HG03342 (cell line): ENCODE measurements around the gene NEDD4L.

Experiments used
- ATAC-seq: cut with Tn5 transposase; IDR thresholded peaks from one replicate; pipeline ENCODE4 v1.9.1; 2021; ENCODE audit warnings: mild to moderate bottlenecking, moderate library complexity; ENCODE audit not compliant: unreplicated experiment

The NEDD4L gene

DNA sequence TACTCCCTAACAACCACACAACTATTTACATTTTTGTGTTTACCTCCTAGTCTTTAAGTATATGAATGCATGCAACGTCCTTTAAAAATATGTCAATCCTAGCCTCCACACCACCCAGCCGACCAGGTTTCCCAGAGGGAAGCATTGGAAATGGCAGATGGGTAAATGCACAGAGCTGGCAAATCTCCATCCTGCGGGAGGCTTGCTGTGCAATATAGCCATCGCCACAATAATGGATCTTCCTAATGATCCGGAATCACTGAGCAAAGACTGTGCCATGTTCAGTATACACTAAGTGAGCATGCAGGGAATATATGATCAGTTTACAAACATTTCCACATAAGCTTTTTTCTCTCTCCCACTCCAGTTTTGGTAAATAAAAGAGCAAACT lies 131.8 kb downstream of the NEDD4L start:
- ATAC-seq, result no peak

GRCh38 chr18:58177004-58177717 lies 133.1 kb downstream of the NEDD4L start:
- no peak for ATAC-seq

DNA sequence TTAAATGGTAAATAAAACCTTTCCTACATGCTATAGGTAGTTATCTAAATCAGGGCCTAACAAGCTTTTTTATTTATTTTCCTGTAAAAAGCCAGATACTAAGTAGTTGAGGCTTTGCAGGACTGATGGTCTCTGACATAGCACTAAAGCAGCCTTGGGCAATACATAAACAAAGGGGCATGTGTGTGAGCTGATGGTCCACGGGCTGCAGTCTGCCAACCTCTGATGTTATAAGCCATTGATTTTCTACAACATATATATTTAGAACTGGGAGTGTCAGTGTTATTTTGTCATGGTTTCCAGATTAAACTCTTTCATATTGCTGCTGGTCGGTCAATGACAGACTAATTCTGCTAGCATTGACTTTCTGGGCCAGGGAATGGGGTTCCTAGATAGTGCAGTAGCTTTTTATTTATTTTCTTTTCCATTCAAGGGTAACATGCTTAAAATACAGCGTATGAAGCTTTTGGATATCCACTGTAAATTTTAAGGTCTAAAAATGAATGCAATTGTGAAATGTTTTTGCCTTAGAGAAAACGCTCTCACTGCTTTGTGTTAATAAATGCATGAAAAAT lies 134.0 kb downstream of the NEDD4L start:
- no peak for ATAC-seq

GRCh38 chr18:58178511-58178910 lies 134.5 kb downstream of the NEDD4L start:
- no peak for ATAC-seq

GRCh38 chr18:58180172-58180571 lies 136.1 kb downstream of the NEDD4L start:
- ATAC-seq, result no peak

GRCh38 chr18:58180738-58181353 lies 136.8 kb downstream of the NEDD4L start:
- no peak for ATAC-seq

DNA sequence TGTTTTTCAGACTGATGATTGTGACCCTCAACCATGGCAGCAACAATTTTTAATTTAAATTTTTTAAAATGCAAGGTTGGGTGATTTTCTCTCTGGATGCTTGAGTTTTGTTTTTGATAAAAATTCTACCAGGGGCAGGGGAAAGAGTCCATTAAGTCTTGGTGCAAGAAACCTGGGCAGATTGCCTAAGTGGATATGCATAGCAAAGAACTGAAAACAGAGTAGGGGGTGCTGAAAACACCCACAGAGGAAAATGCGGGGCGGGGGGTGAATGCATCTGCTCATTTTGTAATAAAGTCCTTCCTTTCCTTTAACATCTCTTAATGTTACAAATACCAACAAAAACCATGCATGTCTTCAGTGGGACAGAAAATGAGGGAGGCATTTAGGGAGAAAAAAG lies 138.0 kb downstream of the NEDD4L start:
- no peak for ATAC-seq

GRCh38 chr18:58183226-58183625 lies 139.2 kb downstream of the NEDD4L start:
- no peak for ATAC-seq

- no peak for ATAC-seq
These were observed 142.4 kb downstream of the NEDD4L start for GRCh38 chr18:58186258-58186948.

DNA sequence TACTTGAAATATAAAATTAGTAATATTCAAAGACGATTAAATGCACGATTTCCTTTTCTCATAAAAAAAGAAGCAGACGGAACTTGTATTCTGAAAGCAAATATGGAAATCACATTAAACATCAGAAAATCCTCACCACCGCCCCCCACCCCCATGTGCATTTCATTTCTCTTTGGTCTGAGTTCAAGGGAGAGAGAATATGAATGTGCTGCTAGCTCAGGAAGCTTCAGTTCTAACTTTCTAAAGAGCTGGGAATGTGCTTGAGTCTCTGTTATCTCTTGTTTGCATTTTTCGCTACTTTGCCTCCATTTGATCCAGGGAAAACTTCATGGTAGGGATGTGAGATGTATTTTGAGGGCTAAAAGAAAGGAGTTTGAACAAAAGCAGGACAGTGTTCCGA lies 143.6 kb downstream of the NEDD4L start:
- ATAC-seq, result no peak

GRCh38 chr18:58188996-58189395 lies 145.0 kb downstream of the NEDD4L start:
- no peak for ATAC-seq

DNA sequence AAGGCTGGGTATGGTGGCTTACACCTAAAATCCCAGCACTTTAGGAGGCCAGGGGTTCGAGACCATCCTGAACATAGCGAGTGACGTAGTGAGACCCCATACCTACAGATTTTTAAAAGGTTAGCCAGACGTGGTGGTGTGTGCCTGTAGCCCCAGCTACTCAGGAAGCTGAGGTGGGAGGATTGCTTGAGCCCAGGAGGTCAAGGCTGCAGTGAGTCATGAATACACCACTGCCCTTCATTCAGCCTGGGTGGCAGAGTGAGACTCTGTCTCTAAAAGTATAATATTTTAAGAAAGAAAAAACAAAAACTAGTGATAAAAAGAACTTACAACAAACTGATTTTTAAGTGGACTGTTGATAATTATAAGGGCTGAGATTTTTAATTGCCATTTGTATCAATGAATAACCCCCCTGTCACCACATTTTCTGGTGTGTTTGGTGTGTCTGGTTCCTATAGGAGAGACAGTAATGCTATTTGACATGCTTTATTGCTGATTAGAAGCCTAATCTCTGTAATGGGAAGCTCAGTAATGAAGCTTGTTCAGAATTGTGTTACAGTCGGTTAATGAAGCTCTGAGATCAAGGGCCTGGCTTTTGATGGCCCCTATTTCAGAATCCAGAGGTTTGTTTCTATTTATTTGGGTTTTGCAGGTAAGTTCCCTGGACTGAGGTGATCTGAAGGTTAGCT lies 147.0 kb downstream of the NEDD4L start:
- ATAC-seq, result no peak

GRCh38 chr18:58191626-58192025 lies 147.6 kb downstream of the NEDD4L start:
- ATAC-seq, result no peak

- ATAC-seq, result no peak
These were observed 148.5 kb downstream of the NEDD4L start for GRCh38 chr18:58192519-58192918.

DNA sequence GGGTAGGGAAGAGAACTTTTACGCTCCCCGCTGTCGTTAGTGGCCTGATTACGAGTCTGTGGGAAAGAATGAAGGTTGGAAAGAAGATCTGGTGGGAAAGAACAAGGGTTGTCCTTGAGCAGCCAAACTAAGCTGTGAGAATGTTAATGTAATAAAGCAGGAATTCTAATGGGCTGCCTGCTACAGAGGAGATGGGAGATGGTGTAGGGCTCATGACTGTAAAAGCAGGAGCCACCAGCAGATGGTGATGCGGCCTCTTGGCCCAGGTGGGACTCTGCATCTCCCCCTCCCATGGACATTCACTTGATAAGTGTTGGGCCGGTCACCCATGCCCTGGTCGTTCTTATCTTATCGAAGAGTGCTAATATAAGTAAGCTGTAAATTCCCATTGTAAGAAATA lies 150.0 kb downstream of the NEDD4L start:
- no peak for ATAC-seq

DNA sequence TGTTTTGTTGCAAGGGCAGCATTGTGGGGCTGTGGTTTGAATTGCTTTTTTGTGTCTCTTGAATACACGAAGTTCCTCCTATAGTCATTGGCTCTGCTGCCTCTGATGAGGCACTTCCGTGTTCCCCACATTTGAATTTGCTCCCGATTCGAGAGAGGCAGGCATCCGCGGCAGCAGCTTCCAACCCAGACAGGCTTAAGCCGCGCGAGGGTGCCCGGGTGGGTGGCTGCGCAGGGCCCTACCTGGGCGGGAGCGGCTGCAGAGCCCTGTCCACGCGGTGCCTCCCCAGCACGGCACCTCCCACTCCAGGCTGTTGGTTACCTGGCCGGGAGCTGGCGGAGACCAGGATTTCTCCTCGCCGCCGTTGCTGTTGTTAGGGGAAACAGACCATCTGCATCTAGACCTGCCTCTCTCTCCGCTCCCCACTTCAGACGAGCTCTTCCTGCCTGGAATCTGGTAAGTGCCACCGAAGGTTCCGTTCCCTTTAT lies 151.3 kb downstream of the NEDD4L start:
- ATAC-seq, result no peak

DNA sequence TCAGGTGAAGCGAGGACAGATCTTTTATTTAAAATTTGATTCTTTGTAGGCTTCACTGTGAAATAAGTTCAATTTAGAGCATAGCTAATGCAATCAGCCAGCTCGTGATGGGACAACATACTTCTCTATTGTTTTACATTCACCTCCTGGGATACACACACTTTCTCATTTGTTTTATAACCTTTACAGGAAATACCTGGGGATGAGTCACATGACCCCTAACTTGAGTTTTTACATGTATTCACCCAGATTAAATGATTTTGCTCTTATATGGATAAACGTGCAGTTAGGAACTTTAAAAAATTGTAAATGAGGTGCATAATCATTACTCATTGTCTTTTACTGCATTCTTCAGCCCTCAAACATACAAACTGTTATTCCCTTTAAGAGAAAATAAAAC lies 152.1 kb downstream of the NEDD4L start:
- ATAC-seq, result no peak

DNA sequence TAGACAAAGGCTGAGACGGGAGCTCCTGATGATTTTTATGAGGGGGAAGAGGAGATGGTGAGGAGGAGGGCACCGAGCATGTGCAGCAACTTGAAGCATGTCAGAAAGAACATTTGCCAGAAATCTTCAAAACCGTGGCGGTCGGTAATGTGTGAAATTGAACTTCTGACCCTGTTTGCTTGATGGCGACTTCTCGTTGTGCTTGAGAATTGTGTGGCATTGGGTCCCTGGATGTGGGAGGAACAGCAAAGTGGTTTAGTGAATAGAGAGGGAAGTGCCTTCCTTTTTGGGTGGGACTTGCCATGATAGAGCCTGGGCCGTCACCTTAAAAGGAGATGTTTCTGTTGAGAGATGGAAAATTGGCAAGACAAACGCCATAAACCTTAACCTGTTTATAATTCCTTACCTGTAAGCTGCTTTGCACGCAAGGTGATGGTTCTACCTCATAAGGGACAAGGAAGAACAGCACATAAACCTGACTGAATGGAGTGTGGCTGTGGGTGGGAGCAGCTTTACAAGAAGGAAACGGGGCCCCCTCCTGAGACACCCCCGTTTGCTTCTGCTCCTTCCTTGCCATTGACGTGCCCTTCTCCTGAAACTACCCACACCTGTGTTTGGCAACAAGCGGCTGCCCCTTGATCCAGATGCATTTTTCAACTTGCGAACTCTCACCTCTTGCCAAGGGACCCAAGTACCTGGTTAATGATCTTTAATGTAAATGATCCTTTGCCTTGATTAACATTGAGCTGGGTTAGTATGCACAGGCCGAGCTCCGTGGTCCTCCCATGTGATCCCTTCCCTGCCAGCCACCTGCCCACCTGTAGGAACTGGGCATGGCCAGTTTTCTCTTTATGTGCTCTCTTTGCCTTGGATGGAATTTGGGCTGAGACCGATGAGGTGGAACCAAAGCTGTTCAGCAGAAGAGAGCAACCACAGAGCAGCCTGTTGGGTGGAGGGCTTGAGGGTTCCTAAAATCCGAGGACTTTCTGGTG lies 153.2 kb downstream of the NEDD4L start:
- no peak for ATAC-seq

DNA sequence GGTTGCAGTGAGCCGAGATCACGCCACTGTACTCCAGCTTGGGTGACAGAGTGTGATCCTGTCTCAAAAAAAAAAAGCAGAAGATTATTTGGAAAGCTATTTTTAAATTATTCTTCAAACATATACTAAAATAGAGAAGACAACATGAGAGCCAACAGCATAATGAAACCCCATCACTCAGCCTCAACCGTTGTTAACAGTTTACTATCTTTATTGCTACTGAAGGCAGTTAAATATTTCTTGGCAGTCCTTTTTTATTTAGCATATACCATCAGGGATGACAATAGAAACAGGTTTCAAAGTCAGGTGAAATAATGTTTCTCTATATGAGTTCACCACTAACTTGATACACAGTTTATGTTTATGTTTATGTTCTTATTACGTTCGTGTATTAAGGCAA lies 157.2 kb downstream of the NEDD4L start:
- no peak for ATAC-seq
